ENCODE results near the gene RFX2.

Gene RFX2

DNA sequence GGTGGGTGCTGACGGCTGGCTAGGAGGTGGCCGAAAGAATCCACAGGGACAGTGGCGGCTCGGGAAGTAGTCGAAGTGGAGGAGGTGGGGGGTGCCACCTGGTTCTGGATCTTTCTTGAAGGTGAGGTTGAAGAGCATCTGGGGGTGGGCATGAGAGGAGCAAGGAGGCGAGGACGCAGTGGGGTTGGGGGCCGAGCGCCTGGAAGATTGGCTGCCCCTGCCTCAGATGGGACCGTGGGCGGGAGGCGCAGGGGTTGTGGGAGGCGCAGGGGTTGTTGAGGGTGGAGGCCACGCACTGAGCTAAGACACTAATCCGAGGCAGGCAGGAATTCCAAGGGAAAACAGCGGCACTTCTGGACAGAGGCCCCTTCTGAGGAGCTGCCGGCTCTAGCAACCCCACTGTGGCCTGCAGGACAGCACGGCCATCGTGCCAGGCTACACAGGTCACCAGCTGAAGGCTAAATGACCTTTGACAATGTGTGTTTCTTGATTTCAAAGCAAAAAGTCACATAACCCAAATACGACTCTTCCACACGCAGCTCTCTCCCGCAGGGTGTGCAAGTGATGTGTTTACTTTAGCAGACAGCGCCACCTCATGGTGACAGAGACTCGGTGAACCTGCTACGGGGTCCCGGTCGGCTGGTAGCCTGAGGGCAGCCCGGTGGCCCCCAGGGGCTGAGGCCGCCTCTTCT, 88.3 kb downstream of the RFX2 start:
- ATAC-seq, result peak; percentile 93
- TF ChIP-seq GLIS3 (CRISPR knock-in tag; IDR thresholded peaks at IDR 0.05), result no peak
- TF ChIP-seq, protein P1, sequence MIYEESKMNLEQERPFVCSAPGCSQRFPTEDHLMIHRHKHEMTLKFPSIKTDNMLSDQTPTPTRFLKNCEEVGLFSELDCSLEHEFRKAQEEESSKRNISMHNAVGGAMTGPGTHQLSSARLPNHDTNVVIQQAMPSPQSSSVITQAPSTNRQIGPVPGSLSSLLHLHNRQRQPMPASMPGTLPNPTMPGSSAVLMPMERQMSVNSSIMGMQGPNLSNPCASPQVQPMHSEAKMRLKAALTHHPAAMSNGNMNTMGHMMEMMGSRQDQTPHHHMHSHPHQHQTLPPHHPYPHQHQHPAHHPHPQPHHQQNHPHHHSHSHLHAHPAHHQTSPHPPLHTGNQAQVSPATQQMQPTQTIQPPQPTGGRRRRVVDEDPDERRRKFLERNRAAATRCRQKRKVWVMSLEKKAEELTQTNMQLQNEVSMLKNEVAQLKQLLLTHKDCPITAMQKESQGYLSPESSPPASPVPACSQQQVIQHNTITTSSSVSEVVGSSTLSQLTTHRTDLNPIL (CRISPR knock-in tag; IDR thresholded peaks at IDR 0.05; ENCODE audit: low read depth), result no peak
- TF ChIP-seq ZNF70 (CRISPR knock-in tag; IDR thresholded peaks at IDR 0.05), result no peak
- no peak for TF ChIP-seq CSRNP3 (CRISPR knock-in tag; IDR thresholded peaks at IDR 0.05)

GRCh38 chr19:6020972-6021805, 89.1 kb downstream of the RFX2 start:
- ATAC-seq, result no peak
- no peak for TF ChIP-seq RARB (CRISPR knock-in tag; IDR thresholded peaks at IDR 0.05)
- no peak for TF ChIP-seq ZFP3 (CRISPR knock-in tag; IDR thresholded peaks at IDR 0.05)
- TF ChIP-seq ARNTL (CRISPR knock-in tag; IDR thresholded peaks at IDR 0.05; ENCODE audit: borderline replicate concordance, low read depth), result no peak
- no peak for TF ChIP-seq ZFP30 (CRISPR knock-in tag; IDR thresholded peaks at IDR 0.05)
- no peak for TF ChIP-seq GLIS3 (CRISPR knock-in tag; IDR thresholded peaks at IDR 0.05)
- no peak for TF ChIP-seq PPARA (CRISPR knock-in tag; IDR thresholded peaks at IDR 0.05; ENCODE audit: borderline replicate concordance)
- no peak for TF ChIP-seq ISL1 (CRISPR knock-in tag; IDR thresholded peaks at IDR 0.05)
- TF ChIP-seq OSR1 (CRISPR knock-in tag; IDR thresholded peaks at IDR 0.05), result no peak

DNA sequence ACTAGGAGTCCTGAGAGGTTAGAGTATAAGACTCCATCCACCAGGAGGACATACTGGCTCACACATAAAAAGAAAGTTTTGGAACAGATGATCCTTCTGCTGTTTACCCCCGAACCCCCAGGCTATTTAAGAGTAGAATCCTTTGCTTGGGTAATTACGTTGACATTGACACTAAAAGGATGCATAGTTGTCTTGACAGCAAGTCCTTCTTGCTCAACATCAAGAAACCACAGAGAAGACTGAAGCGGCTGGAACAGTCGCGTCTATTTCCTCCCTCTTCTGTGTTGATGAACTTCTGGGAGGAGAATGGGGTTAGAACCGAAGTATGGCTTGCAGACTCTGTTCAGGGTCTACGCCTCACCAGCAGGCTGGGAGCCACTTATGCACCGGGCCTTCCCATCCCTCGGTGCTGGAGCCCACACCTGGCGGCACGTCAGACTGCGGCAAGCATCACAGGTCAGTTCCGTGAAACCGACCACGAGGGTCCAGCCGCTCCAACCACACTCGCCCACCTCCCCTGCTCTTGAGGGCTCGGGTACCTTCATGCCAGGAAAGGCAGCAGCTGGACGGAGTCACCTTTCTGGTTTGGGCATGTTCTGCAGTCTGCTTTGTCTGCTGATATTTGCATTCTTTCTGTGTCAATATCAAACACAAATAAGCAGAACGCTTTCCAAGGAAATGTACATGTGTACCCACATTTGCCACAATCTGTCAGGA, 90.0 kb downstream of the RFX2 start:
- TF ChIP-seq ZFP30 (CRISPR knock-in tag; IDR thresholded peaks at IDR 0.05) (no peak), ZNF70 (CRISPR knock-in tag; IDR thresholded peaks at IDR 0.05) (0 out of 2 replicates have a peak, but pooled peaks have one; percentile 48)

GRCh38 chr19:6018786-6019185, 91.5 kb downstream of the RFX2 start:
- no peak for ATAC-seq
- no peak for TF ChIP-seq ESRRG (CRISPR knock-in tag; IDR thresholded peaks at IDR 0.05)

More for the DNA sequence above, 90.0 kb downstream of the RFX2 start:
- no peak for ATAC-seq

- ATAC-seq, result no peak
- TF ChIP-seq, protein P2, sequence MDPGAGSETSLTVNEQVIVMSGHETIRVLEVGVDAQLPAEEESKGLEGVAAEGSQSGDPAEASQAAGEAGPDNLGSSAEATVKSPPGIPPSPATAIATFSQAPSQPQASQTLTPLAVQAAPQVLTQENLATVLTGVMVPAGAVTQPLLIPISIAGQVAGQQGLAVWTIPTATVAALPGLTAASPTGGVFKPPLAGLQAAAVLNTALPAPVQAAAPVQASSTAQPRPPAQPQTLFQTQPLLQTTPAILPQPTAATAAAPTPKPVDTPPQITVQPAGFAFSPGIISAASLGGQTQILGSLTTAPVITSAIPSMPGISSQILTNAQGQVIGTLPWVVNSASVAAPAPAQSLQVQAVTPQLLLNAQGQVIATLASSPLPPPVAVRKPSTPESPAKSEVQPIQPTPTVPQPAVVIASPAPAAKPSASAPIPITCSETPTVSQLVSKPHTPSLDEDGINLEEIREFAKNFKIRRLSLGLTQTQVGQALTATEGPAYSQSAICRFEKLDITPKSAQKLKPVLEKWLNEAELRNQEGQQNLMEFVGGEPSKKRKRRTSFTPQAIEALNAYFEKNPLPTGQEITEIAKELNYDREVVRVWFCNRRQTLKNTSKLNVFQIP (CRISPR knock-in tag; IDR thresholded peaks at IDR 0.05; ENCODE audit: borderline replicate concordance, low read depth), result no peak
- TF ChIP-seq ZFP30 (CRISPR knock-in tag; IDR thresholded peaks at IDR 0.05) (no peak), ISL1 (CRISPR knock-in tag; IDR thresholded peaks at IDR 0.05) (no peak)
- TF ChIP-seq, protein P1 (CRISPR knock-in tag; IDR thresholded peaks at IDR 0.05; ENCODE audit: low read depth), result no peak
Observed at GRCh38 chr19:6017576-6017975, 92.7 kb downstream of the RFX2 start.

GRCh38 chr19:6015841-6016545, 94.3 kb downstream of the RFX2 start:
- TF ChIP-seq BACH2 (CRISPR knock-in tag; IDR thresholded peaks at IDR 0.05; ENCODE audit: borderline replicate concordance) (no peak), ZNF70 (CRISPR knock-in tag; IDR thresholded peaks at IDR 0.05) (no peak), GLIS3 (CRISPR knock-in tag; IDR thresholded peaks at IDR 0.05) (no peak), PPARA (CRISPR knock-in tag; IDR thresholded peaks at IDR 0.05; ENCODE audit: borderline replicate concordance) (no peak), CSRNP3 (CRISPR knock-in tag; IDR thresholded peaks at IDR 0.05) (no peak), ZC3H10 (CRISPR knock-in tag; IDR thresholded peaks at IDR 0.05) (no peak), TCF4 (CRISPR knock-in tag; IDR thresholded peaks at IDR 0.05; ENCODE audit: borderline replicate concordance) (no peak), RARB (CRISPR knock-in tag; IDR thresholded peaks at IDR 0.05) (no peak)
- TF ChIP-seq, protein P1 (CRISPR knock-in tag; IDR thresholded peaks at IDR 0.05; ENCODE audit: low read depth), result no peak
- no peak for ATAC-seq
